GM12892 (cell line): Measurements from ENCODE around the gene LCN10.
A peak's percentile ranks its signal among the peaks of the same experiment; 100 is the strongest.
"Not testable (repeated sequence)": the region's sequence is repeated elsewhere in the genome, so short reads cannot be mapped to it uniquely, and the experiment has no call there.

Source experiments
- DNase-seq: peaks from one replicate; pipeline ENCODE4 v3.0.0; 2011; ENCODE audit not compliant: insufficient read length
- FAIRE-seq: peaks from 2 replicates; lab custom pipeline; 2011; peaks lifted over from hg19 to GRCh38; lab: Jason Lieb, UNC
- POLR2A ChIP-seq: IDR thresholded peaks from 2 replicates; pipeline ENCODE4 v1.6.1; 2011; ENCODE audit warnings: low read depth, low read length, control low read depth
- POLR2AphosphoS5 ChIP-seq: IDR thresholded peaks from 2 replicates; pipeline ENCODE4 v1.6.1; 2011; ENCODE audit warnings: low read depth, low read length, control low read depth
- TAF1 ChIP-seq: IDR thresholded peaks from 2 replicates; pipeline ENCODE4 v1.6.1; 2011; ENCODE audit warnings: low read depth, mild to moderate bottlenecking, control low read depth, low read length, borderline replicate concordance

LCN10 gene

GRCh38 chr9:136765041-136765440, 22.3 kb upstream of the LCN10 start:
- DNase-seq, result no peak
- no peak for TF ChIP-seq TAF1
- TF ChIP-seq POLR2A, result no peak
- TF ChIP-seq POLR2AphosphoS5, result no peak
- no peak for FAIRE-seq

GRCh38 chr9:136764301-136764891, 21.7 kb upstream of the LCN10 start, which contains the start of gene LCN15:
TSS of gene LCN15 (minus strand) at chr9:136764518. CDS start at chr9:136764488, 30 bp downstream.
- no peak for TF ChIP-seq TAF1
- TF ChIP-seq POLR2AphosphoS5, result no peak
- no peak for TF ChIP-seq POLR2A
- FAIRE-seq, result no peak

GRCh38 chr9:136763649-136764035, 20.9 kb upstream of the LCN10 start:
- no peak for FAIRE-seq
- DNase-seq, result no peak
- TF ChIP-seq POLR2AphosphoS5 (no peak), POLR2A (no peak), TAF1 (no peak)

More at GRCh38 chr9:136764301-136764891, 21.7 kb upstream of the LCN10 start, which contains the start of gene LCN15:
- no peak for DNase-seq

GRCh38 chr9:136762915-136763648, 20.3 kb upstream of the LCN10 start:
- DNase-seq (no peak), FAIRE-seq (no peak)
- TF ChIP-seq POLR2A, result no peak
- TF ChIP-seq POLR2AphosphoS5, result no peak
- TF ChIP-seq TAF1, result no peak

- TF ChIP-seq POLR2A (no peak), POLR2AphosphoS5 (no peak), TAF1 (no peak)
- DNase-seq, result no peak
- no peak for FAIRE-seq
These were observed 19.5 kb upstream of the LCN10 start for GRCh38 chr9:136762221-136762691.

- DNase-seq, result no peak
- no peak for FAIRE-seq
- no peak for TF ChIP-seq TAF1
- no peak for TF ChIP-seq POLR2AphosphoS5
- no peak for TF ChIP-seq POLR2A
These were observed 18.8 kb upstream of the LCN10 start for GRCh38 chr9:136761545-136761981.

GRCh38 chr9:136760834-136761544, 18.2 kb upstream of the LCN10 start:
- not testable (repeated sequence) for DNase-seq
- peak; percentile 56 for FAIRE-seq

- TF ChIP-seq POLR2A (no peak), TAF1 (no peak), POLR2AphosphoS5 (no peak)
- FAIRE-seq, result no peak
- DNase-seq, result no peak
These were observed 17.7 kb upstream of the LCN10 start for GRCh38 chr9:136760424-136760823.

GRCh38 chr9:136759436-136760325, 16.9 kb upstream of the LCN10 start:
- DNase-seq (no peak), FAIRE-seq (no peak)
- no peak for TF ChIP-seq POLR2AphosphoS5
- TF ChIP-seq TAF1, result no peak
- no peak for TF ChIP-seq POLR2A

GRCh38 chr9:136759001-136759400, 16.3 kb upstream of the LCN10 start:
- TF ChIP-seq POLR2A, result no peak
- TF ChIP-seq TAF1, result no peak
- TF ChIP-seq POLR2AphosphoS5, result no peak
- FAIRE-seq, result no peak
- no peak for DNase-seq
